Cerebellar nuclear complex (tissue), 1 donor: ENCODE data around the gene FCMR.

Experiments
- DNase-seq, 2 experiments: peaks; one replicate each; lab custom pipeline; 2025; lab: John Stamatoyannopoulos, UW

FCMR gene

GRCh38 chr1:206899717-206900116 lies 22.0 kb downstream of the FCMR start:
- DNase-seq, result no peak

GRCh38 chr1:206898915-206899431 lies 22.8 kb downstream of the FCMR start:
- DNase-seq, result no peak

- DNase-seq, result no peak
Observed at GRCh38 chr1:206898089-206898914, 23.4 kb downstream of the FCMR start.

GRCh38 chr1:206897175-206897574 lies 24.6 kb downstream of the FCMR start, which contains the start of gene IL24:
Gene IL24, plus strand, starts transcription at chr1:206897443. Its CDS starts 390 bp downstream, at chr1:206897833.
- DNase-seq, result no peak

- no peak for DNase-seq
Observed at GRCh38 chr1:206896261-206896660, 25.5 kb downstream of the FCMR start.

GRCh38 chr1:206895837-206896242 lies 25.9 kb downstream of the FCMR start:
- peak in 1 of 2 experiments; percentile 42 for DNase-seq

GRCh38 chr1:206895325-206895724 lies 26.4 kb downstream of the FCMR start:
- no peak for DNase-seq

GRCh38 chr1:206893380-206893779 lies 28.4 kb downstream of the FCMR start:
- no peak for DNase-seq

GRCh38 chr1:206892351-206892984 lies 29.3 kb downstream of the FCMR start:
- DNase-seq, result no peak

- DNase-seq, result no peak
Observed at GRCh38 chr1:206891412-206891811, 30.3 kb downstream of the FCMR start.

GRCh38 chr1:206890125-206891060 lies 31.3 kb downstream of the FCMR start:
- no peak for DNase-seq

- no peak for DNase-seq
Observed at GRCh38 chr1:206887701-206888100, 34.0 kb downstream of the FCMR start.

GRCh38 chr1:206886831-206887230 lies 34.9 kb downstream of the FCMR start:
- no peak for DNase-seq

GRCh38 chr1:206885341-206886060 lies 36.2 kb downstream of the FCMR start:
- no peak for DNase-seq

- DNase-seq, result no peak
Observed at GRCh38 chr1:206883876-206884275, 37.9 kb downstream of the FCMR start.

- DNase-seq, result no peak
Observed at GRCh38 chr1:206883160-206883559, 38.6 kb downstream of the FCMR start.

GRCh38 chr1:206882555-206882954 lies 39.2 kb downstream of the FCMR start:
- no peak for DNase-seq

GRCh38 chr1:206880314-206880713 lies 41.4 kb downstream of the FCMR start:
- DNase-seq, result no peak

- DNase-seq, result no peak
Observed at GRCh38 chr1:206878456-206878855, 43.3 kb downstream of the FCMR start.

- no peak for DNase-seq
Observed at GRCh38 chr1:206875752-206876377, 45.9 kb downstream of the FCMR start.
